Suprapubic skin (tissue), 4 donors: Measurements from ENCODE around the gene IQCE. TPM values are rescaled to one million over a fixed set of nuclear protein-coding genes. Genes with fewer than 3 reads are reported as not detected.

ENCODE experiments used
- DNase-seq, 2 donors: peaks; one replicate each; pipeline ENCODE4 v3.0.0-alpha.2; 2019; ENCODE audit warnings: low spot score in 2 of 2
- H3K27ac ChIP-seq: fragments of 200-600 bp; sonication (generic); one replicate; pipeline ENCODE4 v1.5.1; 2019
- H3K27me3 ChIP-seq: fragments of 200-600 bp; sonication (generic); one replicate; pipeline ENCODE4 v1.5.1; 2019
- H3K36me3 ChIP-seq: fragments of 200-600 bp; sonication (generic); one replicate; pipeline ENCODE4 v1.5.1; 2019
- H3K4me1 ChIP-seq: fragments of 200-600 bp; sonication (generic); one replicate; pipeline ENCODE4 v1.5.1; 2019
- H3K4me3 ChIP-seq: fragments of 200-600 bp; sonication (generic); one replicate; pipeline ENCODE4 v1.5.1; 2019; ENCODE audit warnings: mild to moderate bottlenecking
- H3K9me3 ChIP-seq: fragments of 200-600 bp; sonication (generic); one replicate; pipeline ENCODE4 v1.5.1; 2019
- CTCF ChIP-seq, 2 donors: fragments of 200-600 bp in 1 of 2; fragments of 450-650 bp in 1 of 2; sonication (generic) in 1 of 2; IDR thresholded peaks; one replicate each; pipeline ENCODE4 v1.5.1; 2016 to 2019; ENCODE audit warnings: antibody characterized with exemption in 2 of 2, mild to moderate bottlenecking in 1 of 2, moderate library complexity in 1 of 2
- EP300 ChIP-seq: sonication (generic); formaldehyde crosslinking; IDR thresholded peaks from one replicate; pipeline ENCODE4 v1.6.1; 2017; ENCODE audit warnings: antibody characterized with exemption
- POLR2A ChIP-seq, 2 donors: fragments of 450-650 bp; IDR thresholded peaks; one replicate each; pipeline ENCODE4 v1.6.1; 2017; ENCODE audit warnings: antibody characterized with exemption in 2 of 2, mild to moderate bottlenecking in 2 of 2, moderate library complexity in 2 of 2
- POLR2AphosphoS5 ChIP-seq, 3 donors: sonication (generic); formaldehyde crosslinking; IDR thresholded peaks; one replicate each; pipeline ENCODE4 v1.6.1; 2017; ENCODE audit warnings: antibody characterized with exemption in 3 of 3
- WGBS: methylation state at CpG from one replicate; pipeline ENCODE4 v1.1.5; 2018; 5-methylcytosine and 5-hydroxymethylcytosine counted together
- total RNA-seq, 4 donors: library from RNA; depleted of rRNA; stranded (reverse); fragments of >200 nt; gene quantifications; one replicate each; pipeline ENCODE4 v1.1.0, GENCODE V29; 2016

Gene IQCE
- total RNA-seq, 4 donors from 2014 or later, result 10.1 to 18.8 (median 15.7) TPM

- H3K27me3 ChIP-seq, result no peaks in the 10 kb centered on the region
- TF ChIP-seq EP300 (no peak), POLR2A (IDR thresholded peaks at IDR 0.05) (no peak), CTCF (IDR thresholded peaks at IDR 0.05) (no peak), POLR2AphosphoS5 (IDR thresholded peaks at IDR 0.05) (no peak)
- WGBS, result 91% methylated on average over 22 of the region's 24 CpGs
Observed at GRCh38 chr7:2568521-2569223, 9.9 kb downstream of the IQCE start.

GRCh38 chr7:2569421-2569820 lies 10.6 kb downstream of the IQCE start:
- Histone ChIP-seq H3K36me3 (peaks cover 28% of the 10 kb centered on the region), H3K27ac (no peak overlapping the region), H3K27me3 (no peaks in the 10 kb centered on the region), H3K4me1 (peaks cover 7% of the 10 kb centered on the region), H3K4me3 (no peak overlapping the region), H3K9me3 (no peaks in the 10 kb centered on the region)
- no peak for DNase-seq
- no peak for TF ChIP-seq EP300
- TF ChIP-seq CTCF (IDR thresholded peaks at IDR 0.05), result no peak
- TF ChIP-seq POLR2AphosphoS5 (IDR thresholded peaks at IDR 0.05), result no peak
- TF ChIP-seq POLR2A (IDR thresholded peaks at IDR 0.05), result no peak
- 95% methylated on average over 13 of the region's 14 CpGs for WGBS

More at GRCh38 chr7:2568521-2569223, 9.9 kb downstream of the IQCE start:
- Histone ChIP-seq H3K4me1 (peaks cover 7% of the 10 kb centered on the region), H3K27ac (no peak overlapping the region), H3K4me3 (no peak overlapping the region), H3K9me3 (no peaks in the 10 kb centered on the region), H3K36me3 (peaks cover 21% of the 10 kb centered on the region)
- DNase-seq, result no peak

- TF ChIP-seq POLR2AphosphoS5 (IDR thresholded peaks at IDR 0.05) (no peak), CTCF (IDR thresholded peaks at IDR 0.05) (no peak), POLR2A (IDR thresholded peaks at IDR 0.05) (no peak), EP300 (no peak)
Observed at GRCh38 chr7:2570021-2570420, 11.2 kb downstream of the IQCE start.

GRCh38 chr7:2571409-2571808 lies 12.6 kb downstream of the IQCE start:
- no peak for DNase-seq
- Histone ChIP-seq H3K36me3 (peaks cover 43% of the 10 kb centered on the region), H3K4me1 (peaks cover 7% of the 10 kb centered on the region)

More at GRCh38 chr7:2570021-2570420, 11.2 kb downstream of the IQCE start:
- Histone ChIP-seq H3K4me1 (peaks cover 7% of the 10 kb centered on the region), H3K9me3 (no peaks in the 10 kb centered on the region), H3K27ac (no peak overlapping the region), H3K4me3 (no peak overlapping the region), H3K27me3 (no peaks in the 10 kb centered on the region), H3K36me3 (peaks cover 32% of the 10 kb centered on the region)
- WGBS, result 77% methylated on average over 16 of the region's 16 CpGs
- no peak for DNase-seq

More at GRCh38 chr7:2571409-2571808, 12.6 kb downstream of the IQCE start:
- Histone ChIP-seq H3K4me3 (no peak overlapping the region), H3K9me3 (no peaks in the 10 kb centered on the region), H3K27me3 (no peaks in the 10 kb centered on the region), H3K27ac (no peak overlapping the region)
- WGBS, result 93% methylated on average over 15 of the region's 15 CpGs
- no peak for TF ChIP-seq POLR2A (IDR thresholded peaks at IDR 0.05)
- no peak for TF ChIP-seq CTCF (IDR thresholded peaks at IDR 0.05)
- TF ChIP-seq EP300, result no peak
- TF ChIP-seq POLR2AphosphoS5 (IDR thresholded peaks at IDR 0.05), result no peak
